PFSK-1 (cell line): ENCODE data around the gene BOC.

ENCODE experiments used
- POLR2AphosphoS5 ChIP-seq: IDR thresholded peaks from 2 replicates; pipeline ENCODE4 v1.6.1; 2012; ENCODE audit warnings: low read depth, mild to moderate bottlenecking, control low read depth, low read length, moderate library complexity
- SIN3A ChIP-seq: IDR thresholded peaks from 2 replicates; pipeline ENCODE4 v1.6.1; 2012; ENCODE audit warnings: mild to moderate bottlenecking, low read length, moderate library complexity, borderline replicate concordance; ENCODE audit not compliant: insufficient read depth
- TAF1 ChIP-seq: IDR thresholded peaks from 2 replicates; pipeline ENCODE4 v1.6.1; 2012; ENCODE audit warnings: low read length, control low read depth, borderline replicate concordance; ENCODE audit not compliant: insufficient read depth

DNA sequence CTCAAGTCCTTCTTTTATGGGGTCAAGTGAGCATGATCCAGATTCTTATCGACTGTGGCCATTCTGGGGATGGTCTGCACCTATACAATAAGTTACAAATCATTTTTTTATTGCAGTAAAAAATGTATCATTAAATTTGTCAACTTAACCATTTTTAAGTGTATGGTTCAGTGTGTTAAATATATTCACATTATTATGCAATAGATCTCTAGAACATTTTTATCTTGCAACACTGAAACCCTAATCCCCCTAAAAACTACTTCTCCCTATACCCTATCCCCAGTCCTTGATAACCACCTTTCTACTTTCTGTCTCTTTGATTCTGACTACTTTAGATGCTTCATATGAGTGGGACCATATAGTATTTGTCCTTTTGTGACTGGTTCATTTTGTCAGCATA, 10.4 kb upstream of the BOC start:
- no peak for TF ChIP-seq POLR2AphosphoS5
- no peak for TF ChIP-seq TAF1
- no peak for TF ChIP-seq SIN3A
